Fibroblast of villous mesenchyme (primary cell): ENCODE measurements around the gene FAM153A. TPM values are rescaled to one million over a fixed set of nuclear protein-coding genes. Genes with fewer than 3 reads are reported as not detected.

Source experiments
- total RNA-seq: library from RNA; depleted of rRNA; stranded (reverse); fragments of >200 nt; gene quantifications from 2 replicates; pipeline ENCODE4 v1.2.3, GENCODE V29; 2012

The FAM153A gene
- total RNA-seq, 1 donor, result not detected

Other genes starting within 250 kb of the FAM153A start
- 26.3 and 29.6 TPM in 2 replicates for gene FAM193B, start 228.3 kb downstream of the FAM153A start, total RNA-seq
- 113 and 130 TPM in 2 replicates for gene TMED9, start 190.7 kb downstream of the FAM153A start, total RNA-seq
- 30.3 and 30.7 TPM in 2 replicates for gene B4GALT7, start 182.8 kb downstream of the FAM153A start, total RNA-seq
- not detected in 2 replicates for gene PROP1, start 213.3 kb upstream of the FAM153A start, total RNA-seq